Colon (tissue), 2 donors: Measurements from ENCODE around the gene KRT86.
"Not testable (repeated sequence)": the region's sequence is repeated elsewhere in the genome, so short reads cannot be mapped to it uniquely, and the experiment has no call there.

Source experiments
- FAIRE-seq: peaks from 2 replicates; lab custom pipeline; 2012; peaks lifted over from hg19 to GRCh38; lab: Jason Lieb, UNC
- donor health status: control.
- donor health status: control.

Gene KRT86

GRCh38 chr12:52341066-52341580 lies 66.7 kb downstream of the KRT86 start:
- FAIRE-seq, result no peak

GRCh38 chr12:52342781-52343490 lies 68.5 kb downstream of the KRT86 start:
- FAIRE-seq, result no peak

DNA sequence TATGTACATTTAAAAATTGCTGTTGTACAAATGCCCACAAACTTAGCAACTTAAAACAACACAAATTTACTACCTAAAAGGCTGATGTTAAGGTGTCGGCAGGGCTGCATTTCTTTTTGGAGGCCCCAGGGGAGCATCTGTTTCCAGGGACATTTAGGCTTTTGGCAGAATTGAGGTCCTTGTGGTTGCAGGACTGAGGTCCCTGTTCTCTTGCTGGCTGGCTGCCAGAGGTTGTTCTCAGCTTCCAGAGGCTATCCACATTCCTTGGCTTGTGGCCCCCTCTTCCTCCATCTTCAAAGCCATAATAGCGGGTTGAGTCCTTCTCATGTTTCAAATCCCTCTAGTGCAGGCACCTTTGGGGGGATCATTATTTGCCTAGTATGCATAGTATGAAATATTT lies 69.1 kb downstream of the KRT86 start:
- FAIRE-seq, result no peak

DNA sequence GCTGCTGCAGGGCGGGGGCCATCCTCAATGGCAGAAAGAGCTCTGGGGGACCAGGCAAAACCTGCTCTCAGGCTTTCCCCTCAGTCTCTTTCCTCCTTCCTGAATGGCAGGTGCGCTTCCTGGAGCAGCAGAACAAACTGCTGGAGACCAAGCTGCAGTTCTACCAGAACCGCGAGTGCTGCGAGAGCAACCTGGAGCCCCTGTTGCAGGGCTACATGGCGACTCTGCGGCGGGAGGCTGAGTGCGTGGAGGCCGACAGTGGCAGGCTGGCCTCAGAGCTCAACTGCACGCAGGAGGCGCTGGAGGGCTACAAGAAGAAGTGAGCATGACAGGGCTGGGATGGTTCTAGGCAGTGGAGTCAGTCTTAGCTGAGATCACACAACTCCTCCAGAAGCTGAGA lies 69.7 kb downstream of the KRT86 start:
- no peak for FAIRE-seq

DNA sequence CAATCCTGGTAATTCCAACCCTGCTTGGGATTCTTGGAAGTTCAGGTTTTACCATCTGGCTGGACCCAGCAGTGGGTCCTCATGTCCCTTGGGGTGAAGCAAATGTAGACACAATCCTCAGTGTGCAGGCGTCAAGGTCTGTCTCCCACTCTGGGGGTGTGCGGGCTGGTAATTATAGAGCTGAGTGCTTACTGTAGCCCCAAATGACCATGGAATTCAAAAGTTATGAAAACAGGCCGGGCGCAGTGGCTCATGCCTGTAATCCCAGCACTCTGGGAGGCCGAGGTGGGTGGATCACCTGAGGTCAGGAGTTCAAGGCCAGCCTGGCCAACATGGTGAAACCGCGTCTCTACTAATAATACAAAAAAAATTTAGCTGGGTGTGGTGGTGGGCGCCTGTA lies 70.6 kb downstream of the KRT86 start:
- not testable (repeated sequence) for FAIRE-seq

- FAIRE-seq, result no peak
These were observed 72.1 kb downstream of the KRT86 start for GRCh38 chr12:52346593-52346992.

DNA sequence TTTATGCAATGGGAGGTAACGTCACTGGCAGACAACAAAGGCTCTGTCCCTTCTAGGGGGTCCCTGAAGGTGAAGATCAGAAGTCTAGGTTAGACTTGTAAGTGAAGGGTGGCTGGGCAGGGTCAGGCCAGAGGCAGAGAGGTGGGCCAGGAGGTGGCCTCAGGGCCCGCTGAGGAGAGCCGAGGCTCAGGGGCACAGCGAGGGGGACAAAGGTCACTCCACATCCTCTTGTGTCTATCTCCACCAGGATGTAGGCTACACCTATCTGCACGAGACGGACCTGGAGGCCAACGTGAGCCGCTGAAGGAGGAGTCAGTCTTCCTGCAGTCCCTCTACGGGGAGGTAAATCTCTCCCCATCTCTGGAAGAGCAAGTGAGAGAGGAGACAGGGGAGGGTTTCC lies 72.6 kb downstream of the KRT86 start:
- no peak for FAIRE-seq

DNA sequence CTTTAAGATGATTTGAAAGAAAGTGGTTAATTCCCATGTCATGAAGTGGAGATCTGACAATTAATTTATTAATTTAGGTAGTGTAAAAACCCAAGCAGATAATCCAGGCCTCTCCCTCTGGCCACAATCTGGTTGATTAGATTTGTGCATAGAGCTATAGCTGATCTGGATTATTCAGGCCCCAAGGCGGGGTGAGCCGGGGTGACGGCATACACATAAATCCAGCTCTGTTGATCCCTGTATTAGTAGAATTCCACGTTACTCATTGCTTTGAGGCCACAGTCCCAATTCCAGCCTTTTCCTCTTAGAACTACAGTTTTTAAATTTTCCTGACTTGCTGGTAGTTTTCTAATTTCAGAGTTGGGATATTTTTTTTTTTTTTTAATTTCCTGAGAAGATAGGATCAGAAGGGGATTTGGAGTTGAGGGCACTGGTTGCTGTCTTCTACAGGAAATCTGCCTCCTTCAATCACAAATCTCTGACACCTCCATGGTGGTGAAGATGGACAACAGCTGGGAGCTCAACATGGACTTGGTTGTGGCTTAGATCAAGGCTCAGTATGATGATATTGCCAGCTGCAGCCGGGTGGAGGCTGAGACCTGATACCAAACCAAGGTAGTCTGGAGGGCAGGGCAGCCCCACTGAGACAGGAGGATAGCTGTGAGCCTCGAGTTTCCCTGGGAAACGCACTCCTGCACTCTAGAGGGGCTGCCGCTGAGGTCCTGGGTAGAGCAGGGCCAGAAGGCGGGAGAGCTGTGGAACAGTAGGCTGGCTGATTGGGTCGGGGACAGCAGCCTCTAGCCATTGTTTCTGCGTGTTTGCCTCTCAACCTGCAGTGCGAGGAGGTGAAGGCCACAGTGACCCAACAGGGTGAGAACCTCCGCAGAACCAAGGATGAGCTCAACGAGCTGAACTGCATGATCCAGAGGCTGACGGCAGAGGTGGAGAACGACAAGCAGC lies 73.4 kb downstream of the KRT86 start:
- no peak for FAIRE-seq

- FAIRE-seq, result no peak
These were observed 74.8 kb downstream of the KRT86 start for GRCh38 chr12:52349196-52349595.

DNA sequence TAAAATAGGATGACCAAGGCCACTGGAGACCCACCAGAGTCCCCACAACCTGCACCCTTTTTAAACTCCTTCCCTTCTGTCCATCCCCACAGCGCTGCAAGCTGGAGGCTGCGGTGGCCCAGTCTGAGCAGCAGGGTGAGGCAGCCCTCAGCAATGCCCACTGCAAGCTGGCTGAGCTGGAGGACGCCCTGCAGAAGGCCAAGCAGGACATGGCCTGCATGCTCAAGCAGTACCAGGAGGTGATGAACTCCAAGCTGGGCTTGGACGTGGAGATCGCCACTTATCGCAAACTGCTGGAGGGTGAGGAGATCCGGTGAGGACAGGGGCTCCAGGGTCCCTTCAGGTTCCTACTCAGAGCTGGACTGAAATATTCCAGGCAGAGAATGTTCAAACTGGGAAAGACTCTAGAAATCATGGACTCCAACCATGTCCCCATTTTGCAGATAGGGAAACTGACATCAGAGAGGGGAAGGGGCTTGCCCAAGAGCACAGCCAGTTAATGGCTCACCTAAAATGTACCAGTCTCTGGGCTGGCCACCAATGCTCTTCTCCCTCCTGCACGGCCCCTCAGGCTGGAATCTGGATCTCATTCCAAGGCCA lies 75.7 kb downstream of the KRT86 start:
- FAIRE-seq, result no peak

GRCh38 chr12:52350786-52351185 lies 76.3 kb downstream of the KRT86 start:
- FAIRE-seq, result no peak

DNA sequence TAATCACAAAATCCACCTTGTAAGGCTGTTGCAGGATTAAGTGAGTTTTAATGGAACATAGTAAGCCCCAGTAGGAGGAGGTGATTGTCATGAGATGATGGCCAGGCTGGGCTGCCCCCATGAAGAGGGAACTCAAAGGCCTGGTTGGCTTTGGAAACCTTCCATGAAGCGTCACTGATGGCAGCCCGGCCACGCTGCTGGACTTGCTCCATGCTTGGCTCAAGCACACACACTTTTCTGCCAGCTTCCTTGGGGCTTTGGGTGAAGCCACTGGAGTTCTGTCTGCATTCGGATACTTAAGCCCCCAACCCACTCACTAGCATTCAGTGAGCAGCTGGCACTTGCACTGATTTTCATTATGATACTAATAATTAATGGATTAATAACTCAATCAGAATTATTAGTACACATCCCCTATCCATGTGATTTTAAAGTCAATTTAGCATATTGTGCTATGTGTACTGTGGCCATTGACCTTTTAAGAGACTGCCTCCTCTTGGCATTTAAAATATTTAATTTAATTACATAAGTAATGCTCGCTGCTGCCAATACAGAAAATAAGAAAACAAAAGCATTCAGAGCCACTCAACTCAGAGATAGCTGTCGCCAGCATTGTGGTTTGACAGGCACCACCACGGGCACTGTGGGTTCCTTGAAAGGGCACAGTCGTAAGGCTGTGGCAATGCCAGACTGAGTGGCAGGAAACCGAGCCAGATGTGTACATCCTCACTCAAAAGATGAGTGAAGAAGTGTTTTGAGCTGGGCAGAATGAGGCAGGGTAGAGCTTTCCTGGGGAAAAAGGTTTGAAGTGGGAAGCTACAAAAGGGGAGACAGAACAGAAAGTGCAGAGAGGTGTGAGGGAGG lies 77.0 kb downstream of the KRT86 start:
- FAIRE-seq, result no peak

DNA sequence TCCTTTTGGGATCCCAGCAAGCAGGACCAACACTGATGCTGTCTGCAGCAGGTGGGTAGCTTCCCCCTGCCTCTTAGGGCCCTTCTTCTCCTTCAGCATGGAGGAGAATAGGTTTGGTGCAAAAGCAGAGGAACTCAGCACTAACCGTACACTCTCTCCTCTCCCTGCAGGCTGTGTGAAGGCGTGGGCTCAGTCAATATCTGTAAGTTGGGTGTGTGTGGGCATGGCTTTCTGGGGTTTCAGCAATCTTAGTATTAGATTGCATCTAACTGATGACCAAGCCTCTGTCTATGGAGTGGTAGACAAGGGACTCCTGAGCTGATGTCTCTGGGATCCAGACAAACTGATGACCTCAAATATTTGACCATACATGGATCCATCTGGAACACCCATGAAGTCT lies 78.5 kb downstream of the KRT86 start:
- FAIRE-seq, result no peak

DNA sequence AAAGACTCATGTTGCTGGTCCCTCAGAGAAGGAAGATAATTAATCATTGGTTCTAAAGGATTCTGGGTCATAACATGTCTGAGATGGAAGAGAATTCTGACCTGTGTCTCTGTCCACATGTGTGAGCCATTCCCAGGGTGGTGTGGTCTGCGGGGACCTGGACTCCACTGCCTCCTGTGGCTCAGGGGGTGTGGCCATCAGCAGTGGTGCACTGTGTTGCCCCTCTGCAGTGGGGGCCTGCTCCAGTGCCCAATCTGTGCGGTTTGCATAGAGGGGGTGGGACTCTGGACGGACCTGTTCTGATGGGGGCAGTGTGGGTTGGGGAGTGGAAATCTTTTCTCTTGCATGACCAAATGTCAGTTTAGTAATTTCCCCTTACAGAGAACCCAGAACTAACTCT lies 79.3 kb downstream of the KRT86 start:
- no peak for FAIRE-seq

- FAIRE-seq, result no peak
These were observed 79.8 kb downstream of the KRT86 start for GRCh38 chr12:52354200-52354599.

DNA sequence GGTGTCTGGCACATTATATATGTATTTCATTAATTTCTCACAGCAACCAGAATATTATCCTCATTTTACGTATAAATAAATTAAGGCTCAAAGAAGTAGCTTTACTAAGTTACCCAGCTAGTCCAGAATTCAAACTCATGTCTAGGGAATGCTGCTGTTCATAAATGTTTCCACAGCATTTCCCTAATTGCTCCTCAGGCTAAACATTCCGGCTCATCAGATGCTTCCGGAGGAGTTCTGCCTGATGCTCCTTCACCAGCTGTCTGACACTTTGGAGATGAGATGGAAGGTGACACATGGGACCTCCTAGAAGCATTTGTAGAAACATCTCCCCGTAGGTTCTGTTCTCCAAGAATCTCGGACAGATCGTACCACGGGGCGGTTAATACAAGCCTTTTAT lies 80.7 kb downstream of the KRT86 start:
- FAIRE-seq, result no peak

GRCh38 chr12:52356031-52356761 lies 81.8 kb downstream of the KRT86 start:
- no peak for FAIRE-seq

- FAIRE-seq, result no peak
These were observed 82.5 kb downstream of the KRT86 start for GRCh38 chr12:52356762-52357580.
